ENCODE results near the gene GJB6.

DNA sequence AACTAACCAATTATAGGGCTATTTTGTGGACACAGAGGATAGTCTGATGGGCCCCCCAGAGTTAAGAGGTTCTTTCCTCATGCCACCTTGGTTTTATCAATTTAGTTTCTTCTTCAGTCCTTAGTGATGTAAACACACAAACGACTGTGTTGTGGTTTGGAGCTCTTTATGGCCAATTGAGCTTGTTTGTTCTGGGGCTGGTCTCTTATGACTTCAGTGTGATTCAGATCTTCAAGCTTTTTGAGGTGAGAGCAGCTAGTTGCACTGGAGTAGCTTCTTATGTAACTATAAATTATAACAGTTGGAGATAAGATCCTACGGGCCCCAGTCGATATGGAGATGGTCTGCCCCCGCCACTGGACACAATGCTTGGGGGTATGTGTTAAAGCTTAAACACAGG lies 22.0 kb upstream of the GJB6 start:
- TF ChIP-seq, protein P1, sequence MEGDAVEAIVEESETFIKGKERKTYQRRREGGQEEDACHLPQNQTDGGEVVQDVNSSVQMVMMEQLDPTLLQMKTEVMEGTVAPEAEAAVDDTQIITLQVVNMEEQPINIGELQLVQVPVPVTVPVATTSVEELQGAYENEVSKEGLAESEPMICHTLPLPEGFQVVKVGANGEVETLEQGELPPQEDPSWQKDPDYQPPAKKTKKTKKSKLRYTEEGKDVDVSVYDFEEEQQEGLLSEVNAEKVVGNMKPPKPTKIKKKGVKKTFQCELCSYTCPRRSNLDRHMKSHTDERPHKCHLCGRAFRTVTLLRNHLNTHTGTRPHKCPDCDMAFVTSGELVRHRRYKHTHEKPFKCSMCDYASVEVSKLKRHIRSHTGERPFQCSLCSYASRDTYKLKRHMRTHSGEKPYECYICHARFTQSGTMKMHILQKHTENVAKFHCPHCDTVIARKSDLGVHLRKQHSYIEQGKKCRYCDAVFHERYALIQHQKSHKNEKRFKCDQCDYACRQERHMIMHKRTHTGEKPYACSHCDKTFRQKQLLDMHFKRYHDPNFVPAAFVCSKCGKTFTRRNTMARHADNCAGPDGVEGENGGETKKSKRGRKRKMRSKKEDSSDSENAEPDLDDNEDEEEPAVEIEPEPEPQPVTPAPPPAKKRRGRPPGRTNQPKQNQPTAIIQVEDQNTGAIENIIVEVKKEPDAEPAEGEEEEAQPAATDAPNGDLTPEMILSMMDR (IDR thresholded peaks at IDR 0.05; ENCODE audit: extremely low read depth in 1 of 2, insufficient read depth in 1 of 2, low read depth in 1 of 2, low read length in 2 of 2), result no peak
- no peak for TF ChIP-seq EZH2 (IDR thresholded peaks at IDR 0.05; ENCODE audit: borderline replicate concordance, low read depth, low read length, severe bottlenecking)
- no peak for TF ChIP-seq POLR2A (IDR thresholded peaks at IDR 0.05; ENCODE audit: low read depth, low read length)
